Kidney (tissue), 14 donors: ENCODE results near the gene RND2. TPM values are rescaled to one million over a fixed set of nuclear protein-coding genes. Genes with fewer than 3 reads are reported as not detected.

Experiments
- DNase-seq, 5 donors: peaks; one replicate each; pipeline ENCODE4 v3.0.0-alpha.2; 2013 to 2020
- FAIRE-seq: peaks from 2 replicates; lab custom pipeline; 2012; peaks lifted over from hg19 to GRCh38; lab: Jason Lieb, UNC
- H3K27ac ChIP-seq, 2 donors: one replicate each; pipeline ENCODE4 v1.7.0; 2013; ENCODE audit warnings: low read depth in 2 of 2, low read length in 2 of 2, inconsistent platforms in 1 of 2
- H3K27me3 ChIP-seq: one replicate; pipeline ENCODE4 v1.7.1; 2013; ENCODE audit warnings: low read length, inconsistent platforms; ENCODE audit not compliant: control insufficient read depth, insufficient read depth
- H3K36me3 ChIP-seq, 3 donors: one replicate each; pipeline versions ENCODE4 v1.7.0 to v1.7.1; 2013; ENCODE audit warnings: low read length in 3 of 3, control low read depth in 1 of 3, inconsistent platforms in 1 of 3; ENCODE audit not compliant: insufficient read depth in 3 of 3, control insufficient read depth in 2 of 3
- H3K4me1 ChIP-seq, 3 donors: one replicate each; pipeline versions ENCODE4 v1.7.0 to v1.7.1; 2013; ENCODE audit warnings: low read length in 3 of 3, inconsistent platforms in 1 of 3, low read depth in 1 of 3; ENCODE audit not compliant: control insufficient read depth in 2 of 3, insufficient read depth in 2 of 3
- H3K4me3 ChIP-seq, 3 donors: one replicate each; pipeline versions ENCODE4 v1.7.0 to v1.8.1; 2013; ENCODE audit warnings: low read length in 3 of 3, control low read depth in 1 of 3, inconsistent platforms in 1 of 3
- H3K9ac ChIP-seq, 3 donors: one replicate each; pipeline versions ENCODE4 v1.7.0 to v1.7.1; 2013; ENCODE audit warnings: low read length in 3 of 3, control low read depth in 1 of 3, inconsistent platforms in 1 of 3
- H3K9me3 ChIP-seq, 3 donors: one replicate each; pipeline versions ENCODE4 v1.7.0 to v1.7.1; 2013; ENCODE audit warnings: low read length in 3 of 3, control low read depth in 1 of 3, inconsistent platforms in 1 of 3; ENCODE audit not compliant: control insufficient read depth in 2 of 3, insufficient read depth in 1 of 3
- CTCF ChIP-seq: IDR thresholded peaks from 3 replicates; pipeline ENCODE4 v1.5.1; 2012; ENCODE audit warnings: mild to moderate bottlenecking, moderate library complexity, borderline replicate concordance; ENCODE audit not compliant: insufficient read depth; ENCODE audit errors: extremely low read depth
- intact Hi-C: fragments of 100-400 bp; cut with DNase I; formaldehyde crosslinking; loops from one replicate; pipeline ENCODE4 v1.11.1; 2022
- polyA plus RNA-seq: library from polyadenylated mRNA; stranded (reverse); fragments of 350-450 nt; fragmentation: Illumina TruSeq; extraction: RNeasy Lipid Tissue Mini Kit (QIAGEN cat#74804); gene quantifications from one replicate; pipeline ENCODE4 v1.2.3, GENCODE V29; 2014; ENCODE audit warnings: low read depth, low replicate concordance; ENCODE audit not compliant: insufficient read depth
- total RNA-seq: library from RNA; stranded (reverse); fragmentation: NEBNext Ultra II Directional; extraction: Animal tissue kit (Norgen Biotek cat#: 25700); gene quantifications from one replicate; pipeline ENCODE4 v1.2.1, GENCODE V29; 2021
- donor health status: control.
- donor health status: control.
- donor health status: control.
- donor health status: control.
- donor health status: control.
- donor health status: DM: yes; HTN: yes; CAD: no.
- donor health status: Normal renal cell carcinoma (clear cell type).

Gene RND2
- total and polyA plus RNA-seq, 2 donors from 2014 or later: 0.63 to 2.3 TPM

GRCh38 chr17:43039646-43040045 is 14.6 kb downstream of the RND2 start:
- no peaks in the 10 kb centered on the region for H3K27me3 ChIP-seq
- H3K9ac ChIP-seq: no peak overlapping the region
- intact Hi-C loops: no loop called here
- H3K4me3 ChIP-seq: no peak overlapping the region
- no peak overlapping the region for H3K27ac ChIP-seq
- DNase-seq: no peak
- H3K4me1 ChIP-seq: no peaks in the 10 kb centered on the region
- FAIRE-seq: no peak
- H3K36me3 ChIP-seq: no peaks in the 10 kb centered on the region
- H3K9me3 ChIP-seq: no peaks in the 10 kb centered on the region
- TF ChIP-seq CTCF: no peak

GRCh38 chr17:43040655-43041054 is 15.6 kb downstream of the RND2 start:
- Histone ChIP-seq H3K4me1 (no peaks in the 10 kb centered on the region), H3K9me3 (no peaks in the 10 kb centered on the region), H3K27ac (no peak overlapping the region), H3K36me3 (no peaks in the 10 kb centered on the region), H3K4me3 (no peak overlapping the region), H3K27me3 (no peaks in the 10 kb centered on the region), H3K9ac (no peak overlapping the region)
- no peak for FAIRE-seq
- intact Hi-C loops: no loop called here
- no peak for TF ChIP-seq CTCF
- no peak for DNase-seq

GRCh38 chr17:43042025-43042628 is 17.1 kb downstream of the RND2 start:
- H3K4me1 ChIP-seq: no peaks in the 10 kb centered on the region
- no peak for TF ChIP-seq CTCF
- no peaks in the 10 kb centered on the region for H3K27me3 ChIP-seq
- DNase-seq (no peak), FAIRE-seq (no peak)
- intact Hi-C loops: no loop called here
- H3K27ac ChIP-seq: no peak overlapping the region
- no peak overlapping the region for H3K4me3 ChIP-seq
- H3K9me3 ChIP-seq: no peaks in the 10 kb centered on the region
- H3K36me3 ChIP-seq: no peaks in the 10 kb centered on the region
- H3K9ac ChIP-seq: no peak overlapping the region

GRCh38 chr17:43043307-43043706 is 18.3 kb downstream of the RND2 start:
- Histone ChIP-seq H3K4me1 (no peaks in the 10 kb centered on the region), H3K9ac (no peak overlapping the region), H3K27ac (no peak overlapping the region), H3K27me3 (no peaks in the 10 kb centered on the region), H3K4me3 (no peak overlapping the region), H3K36me3 (no peaks in the 10 kb centered on the region), H3K9me3 (no peaks in the 10 kb centered on the region)
- TF ChIP-seq CTCF: no peak
- no peak for DNase-seq
- no peak for FAIRE-seq
- intact Hi-C loops: no loop called here
